GM19455 (cell line): ENCODE results near the gene MCM5.
"Not testable (repeated sequence)": the region's sequence is repeated elsewhere in the genome, so short reads cannot be mapped to it uniquely, and the experiment has no call there.

Experiments used
- ATAC-seq: cut with Tn5 transposase; IDR thresholded peaks from one replicate; pipeline ENCODE4 v1.9.1; 2021; ENCODE audit not compliant: unreplicated experiment

MCM5 gene

GRCh38 chr22:35450824-35451569 lies 51.1 kb downstream of the MCM5 start:
- no peak for ATAC-seq

DNA sequence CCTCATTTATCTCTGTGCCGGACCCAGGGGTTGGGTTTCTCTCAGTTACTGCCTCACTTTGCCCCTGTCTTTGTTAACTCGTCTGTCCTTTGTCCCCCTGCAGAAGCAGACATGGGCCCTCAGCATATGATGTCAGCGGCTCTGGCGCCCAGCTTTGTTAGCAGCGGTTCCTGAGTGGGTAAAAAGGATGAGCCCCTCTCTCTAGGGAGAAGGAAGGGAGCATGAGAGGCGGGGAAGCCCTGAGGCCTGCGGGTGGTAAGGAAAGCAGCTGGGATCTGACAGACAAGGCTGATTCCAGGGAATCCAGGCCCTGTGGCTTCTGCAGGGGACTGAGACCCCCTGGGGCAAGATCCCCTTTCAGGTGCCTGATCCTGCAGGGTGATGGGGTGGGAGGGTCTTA lies 51.7 kb downstream of the MCM5 start:
- ATAC-seq: no peak

DNA sequence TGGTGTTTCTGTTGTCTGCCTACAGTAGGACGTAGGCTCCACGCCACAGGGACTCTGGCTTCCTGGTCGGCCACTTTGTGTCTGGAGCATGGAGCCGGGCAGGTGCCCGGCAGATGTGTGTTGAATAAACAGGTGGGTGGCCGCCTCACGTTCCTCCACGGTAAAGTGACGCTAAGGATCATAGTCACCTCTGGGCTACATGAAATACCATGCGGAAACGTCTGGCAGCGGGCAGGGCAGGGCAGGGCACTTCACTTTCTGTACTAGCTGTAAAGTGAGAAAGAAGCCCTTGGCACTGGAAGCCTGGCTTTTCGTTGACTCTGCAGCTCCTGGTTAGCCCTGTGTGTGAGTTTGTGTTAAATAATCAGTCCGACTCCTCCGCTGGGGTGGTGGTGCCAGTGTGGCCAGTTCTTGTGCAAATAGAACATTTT lies 52.4 kb downstream of the MCM5 start:
- no peak for ATAC-seq

DNA sequence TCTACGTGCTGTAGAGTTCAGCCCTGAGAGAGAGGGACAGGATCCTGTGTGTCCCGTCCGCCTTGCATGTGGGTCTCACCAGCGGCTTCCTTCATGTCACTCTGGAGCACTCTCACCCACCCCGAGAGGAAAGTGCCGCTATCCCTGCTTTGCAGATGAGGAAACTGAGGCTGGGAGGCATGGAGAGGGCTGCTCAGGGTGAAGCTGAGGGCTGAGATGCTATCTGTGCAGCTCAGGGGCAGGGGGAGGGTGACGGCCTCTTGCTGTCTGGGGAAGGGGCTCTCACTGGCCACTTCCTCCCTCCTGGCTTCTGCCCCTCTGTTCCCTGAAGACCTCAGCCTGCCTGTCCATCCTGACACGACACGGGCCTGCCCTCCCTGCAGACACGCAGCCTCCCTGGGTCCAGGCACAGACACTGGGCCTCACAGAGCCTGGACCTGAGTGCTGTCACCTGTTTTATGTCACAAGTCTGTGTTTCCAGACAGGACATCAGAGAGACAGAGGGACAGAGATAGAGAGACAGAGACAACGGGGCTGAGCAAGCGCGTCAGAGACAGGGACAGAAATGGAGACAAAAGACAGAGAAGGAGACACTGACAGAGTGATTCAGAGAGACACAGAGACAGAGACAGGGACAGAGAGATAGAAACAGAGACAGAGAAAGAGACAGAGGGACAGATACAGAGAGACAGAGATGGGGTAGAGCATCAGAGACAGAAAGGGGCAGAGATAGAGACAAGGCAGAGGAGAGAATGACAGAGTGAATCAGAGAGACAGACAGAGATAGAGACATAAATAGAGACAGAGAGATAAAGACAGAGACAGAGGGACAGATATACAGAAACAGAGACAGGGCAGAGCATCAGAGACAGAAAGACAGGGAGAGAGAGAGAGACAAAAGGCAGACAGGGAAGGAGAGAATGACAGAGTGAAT lies 53.1 kb downstream of the MCM5 start:
- ATAC-seq: no peak

GRCh38 chr22:35454416-35455054 lies 54.6 kb downstream of the MCM5 start:
- no peak for ATAC-seq

DNA sequence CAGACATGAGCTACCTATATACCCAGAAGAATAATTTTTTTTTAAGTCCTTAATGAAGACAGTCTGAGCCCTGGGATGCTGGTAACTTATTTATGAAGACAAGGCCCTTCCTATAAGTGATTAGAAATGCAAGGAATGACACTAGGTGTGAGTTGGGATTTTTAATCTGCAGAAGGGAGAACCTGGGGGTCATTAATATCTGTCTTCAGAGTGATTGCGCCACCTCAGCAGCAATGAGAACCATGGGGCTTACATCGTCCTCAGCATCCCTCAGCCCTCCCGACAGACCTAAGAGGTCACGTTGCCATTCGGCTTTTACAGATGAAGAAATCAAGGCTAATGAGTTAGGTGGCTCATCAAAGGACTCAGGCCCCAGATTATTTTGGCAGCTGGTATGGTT lies 55.6 kb downstream of the MCM5 start:
- no peak for ATAC-seq

GRCh38 chr22:35456757-35457156 lies 56.8 kb downstream of the MCM5 start:
- ATAC-seq: no peak

DNA sequence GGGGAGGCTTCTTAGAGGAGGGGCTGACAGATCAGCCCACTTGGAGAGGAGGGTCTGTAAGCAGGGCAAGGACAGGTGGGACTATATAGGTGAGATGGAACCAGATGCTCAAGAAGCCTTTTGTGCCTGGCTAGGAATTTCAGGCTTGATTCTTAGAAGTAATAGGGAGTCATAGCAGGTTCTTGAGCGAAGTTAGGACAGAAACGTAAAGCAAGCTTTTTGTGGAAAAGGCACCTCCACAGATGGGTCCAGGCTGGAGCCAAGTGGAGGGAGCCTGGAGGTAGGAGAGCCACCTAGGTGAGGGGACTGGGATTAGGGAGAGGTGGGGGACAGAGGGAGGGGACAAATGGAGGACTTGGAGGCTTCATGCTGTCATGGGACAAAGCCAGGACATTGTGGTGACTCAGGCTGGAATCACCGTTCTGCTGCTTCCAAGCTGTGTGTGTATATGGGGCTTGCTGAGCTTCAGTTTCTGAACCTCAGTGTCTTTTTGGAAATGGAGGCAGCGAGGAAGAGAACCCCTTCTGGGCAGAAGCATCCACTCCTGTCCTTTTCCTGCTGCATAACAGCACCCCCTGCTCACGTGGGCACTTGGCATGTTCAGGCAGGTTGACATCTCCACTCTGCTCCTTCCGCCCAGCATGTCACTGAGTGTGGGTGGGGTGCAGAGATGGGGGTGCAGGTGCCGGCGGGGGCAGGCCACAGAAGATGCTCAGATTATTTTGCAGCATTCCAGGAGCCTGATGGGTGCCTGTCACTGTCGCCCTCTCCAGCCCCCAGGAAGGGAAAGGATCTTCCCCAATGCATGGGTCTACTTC lies 58.0 kb downstream of the MCM5 start:
- no peak for ATAC-seq

- ATAC-seq: no peak
Measured at GRCh38 chr22:35458547-35459422, 58.8 kb downstream of the MCM5 start.

DNA sequence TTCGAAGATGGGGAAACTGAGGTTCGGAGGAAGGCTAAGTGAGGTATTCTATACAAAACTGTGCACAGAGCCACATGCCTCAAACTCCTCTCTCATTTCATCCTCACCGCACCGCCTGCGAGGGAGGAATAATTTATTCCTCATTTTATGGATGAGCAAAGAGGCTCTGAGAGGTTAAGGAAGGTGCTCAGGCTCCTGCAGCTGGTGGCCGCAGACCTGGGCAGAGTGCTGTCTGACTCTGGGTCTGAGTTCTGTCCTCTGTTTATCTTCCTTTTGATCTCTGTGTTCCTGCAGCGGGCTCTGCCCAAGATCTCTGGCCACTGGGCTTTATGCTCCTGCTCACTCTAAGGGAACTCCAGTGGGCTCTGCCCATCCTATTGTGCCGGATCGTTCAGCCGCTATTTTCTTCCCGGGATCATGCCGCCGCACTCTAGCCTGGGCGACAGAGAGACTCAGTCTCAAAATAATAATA lies 59.5 kb downstream of the MCM5 start:
- no peak for ATAC-seq

DNA sequence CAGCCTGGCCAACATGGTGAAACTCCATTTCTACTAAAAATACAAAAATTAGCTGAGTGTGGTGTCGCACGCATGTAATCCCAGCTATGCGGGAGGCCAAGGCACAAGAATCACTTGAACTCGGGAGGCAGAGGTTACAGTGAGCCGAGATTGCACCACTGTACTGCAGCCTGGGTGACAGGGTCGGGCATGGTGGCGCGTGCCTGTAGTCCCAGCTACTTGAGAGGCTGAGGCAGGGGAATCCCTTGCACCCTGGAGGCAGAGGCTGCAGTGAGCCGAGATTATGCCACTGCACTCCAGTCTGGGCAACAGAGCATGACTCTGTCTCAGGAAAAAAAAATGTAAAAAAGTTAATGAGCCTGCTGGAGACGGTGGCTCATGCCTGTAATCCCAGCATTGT lies 60.0 kb downstream of the MCM5 start:
- ATAC-seq: not testable (repeated sequence)

DNA sequence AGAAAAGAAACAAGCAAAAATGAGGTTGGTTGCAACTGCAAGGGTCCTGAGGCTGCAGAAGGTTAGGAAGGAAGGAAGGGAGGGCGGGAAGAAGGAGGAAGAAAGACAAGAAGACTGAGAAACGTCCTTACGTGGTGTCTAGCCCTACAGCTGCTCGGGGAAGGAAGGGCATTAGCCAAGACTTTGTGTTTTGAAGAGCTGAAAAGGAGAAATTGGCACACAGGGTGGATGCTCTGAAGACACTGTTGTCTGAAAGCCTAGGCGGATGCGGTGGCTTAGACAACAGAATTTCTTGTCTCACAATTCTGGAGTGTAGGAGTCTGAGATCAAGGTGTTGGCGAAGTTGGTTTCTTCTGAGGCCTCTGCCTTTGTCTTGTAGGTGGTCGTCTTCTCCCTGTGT lies 60.7 kb downstream of the MCM5 start:
- ATAC-seq: no peak

GRCh38 chr22:35462498-35463230 lies 62.7 kb downstream of the MCM5 start:
- no peak for ATAC-seq

GRCh38 chr22:35463231-35463933 lies 63.4 kb downstream of the MCM5 start:
- no peak for ATAC-seq

DNA sequence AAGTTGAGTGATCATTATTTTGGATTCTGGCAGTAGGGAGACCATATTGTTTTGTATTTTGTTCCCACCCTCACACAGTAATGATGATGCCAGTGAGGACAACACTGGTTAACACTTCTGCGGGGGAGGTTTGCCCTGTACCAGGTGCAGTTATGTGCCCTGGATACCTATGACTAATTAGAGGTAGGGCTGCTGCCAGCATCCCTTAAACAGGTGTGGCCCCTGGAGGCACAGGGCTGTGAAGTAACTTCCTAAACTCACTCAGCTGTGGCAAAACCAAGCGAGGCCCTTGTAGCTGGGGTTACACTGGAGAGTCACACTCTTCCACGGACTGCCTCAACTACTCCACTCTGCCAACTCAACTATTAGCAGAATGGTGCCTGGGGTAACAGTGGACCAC lies 64.5 kb downstream of the MCM5 start:
- ATAC-seq: no peak

- no peak for ATAC-seq
Measured at GRCh38 chr22:35465109-35465701, 65.3 kb downstream of the MCM5 start.

GRCh38 chr22:35467681-35468434 lies 67.9 kb downstream of the MCM5 start:
- ATAC-seq: no peak
